Fibroblast of lung (primary cell): Measurements from ENCODE around the gene TNIP1. TPM values are rescaled to one million over a fixed set of nuclear protein-coding genes. Genes with fewer than 3 reads are reported as not detected.

Source experiments
- DNase-seq, 2 donors: peaks; one replicate each; pipeline versions ENCODE4 v3.0.0 to v3.0.0-alpha.2; 2010; ENCODE audit warnings: low read depth in 2 of 2
- H2AFZ ChIP-seq: 2 replicates; pipeline ENCODE4 v1.5.1; 2012; ENCODE audit warnings: low read length, control low read depth, inconsistent platforms
- H3K27ac ChIP-seq: 2 replicates; pipeline ENCODE4 v1.5.1; 2011; ENCODE audit warnings: low read length, control low read depth; ENCODE audit not compliant: insufficient read depth
- H3K27me3 ChIP-seq: 2 replicates; pipeline ENCODE4 v1.5.1; 2011; ENCODE audit warnings: mild to moderate bottlenecking, low read length; ENCODE audit not compliant: control insufficient read depth, insufficient read depth
- H3K36me3 ChIP-seq: 2 replicates; pipeline ENCODE4 v1.5.1; 2011; ENCODE audit warnings: low read length; ENCODE audit not compliant: control insufficient read depth, insufficient read depth
- H3K4me1 ChIP-seq: 2 replicates; pipeline ENCODE4 v1.5.1; 2011; ENCODE audit warnings: low read length; ENCODE audit not compliant: control insufficient read depth, insufficient read depth; ENCODE audit errors: extremely low read depth
- H3K4me2 ChIP-seq: 2 replicates; pipeline ENCODE4 v1.5.1; 2011; ENCODE audit warnings: low read length, control low read depth; ENCODE audit not compliant: insufficient read depth; ENCODE audit errors: extremely low read depth
- H3K4me3 ChIP-seq, 4 experiments: fragments of 200-600 bp in 1 of 4; sonication (generic) in 1 of 4; replicated peaks in 1 of 4; 2 replicates each; pipeline ENCODE4 v1.5.1; 2011 to 2016; ENCODE audit warnings: low read length in 4 of 4, low read depth in 3 of 4, mild to moderate bottlenecking in 3 of 4, control low read depth in 2 of 4, inconsistent platforms in 1 of 4, mixed read lengths in 1 of 4; ENCODE audit not compliant: insufficient read depth in 1 of 4; ENCODE audit errors: control extremely low read depth in 1 of 4
- H3K79me2 ChIP-seq: 2 replicates; pipeline ENCODE4 v1.5.1; 2012; ENCODE audit warnings: mild to moderate bottlenecking, low read length, inconsistent platforms; ENCODE audit not compliant: control insufficient read depth, insufficient read depth
- H3K9ac ChIP-seq: 2 replicates; pipeline ENCODE4 v1.5.1; 2011; ENCODE audit warnings: mild to moderate bottlenecking, low read length, control low read depth; ENCODE audit not compliant: insufficient read depth
- H3K9me3 ChIP-seq: 2 replicates; pipeline ENCODE4 v1.5.1; 2012; ENCODE audit warnings: low read depth, low read length; ENCODE audit not compliant: control insufficient read depth, insufficient read depth
- H4K20me1 ChIP-seq: 2 replicates; pipeline ENCODE4 v1.5.1; 2011; ENCODE audit warnings: low read length; ENCODE audit not compliant: control insufficient read depth, insufficient read depth; ENCODE audit errors: extremely low read depth
- CTCF ChIP-seq, 2 donors: IDR thresholded peaks in 1 of 2; conservative IDR thresholded peaks in 1 of 2; 1 replicate in 1 of 2; 2 replicates in 1 of 2; pipeline ENCODE4 v1.5.1; 2011 to 2012; ENCODE audit warnings: low read length in 2 of 2, control low read depth in 1 of 2, inconsistent platforms in 1 of 2, low read depth in 1 of 2, mild to moderate bottlenecking in 1 of 2
- EZH2 ChIP-seq: IDR thresholded peaks from 2 replicates; pipeline ENCODE4 v1.5.1; 2012; ENCODE audit warnings: low read length, control low read depth, mild to moderate bottlenecking; ENCODE audit errors: missing control alignments
- polyA plus RNA-seq, 2 donors: library from polyadenylated mRNA; depleted of rRNA in 1 of 2; stranded (reverse) in 1 of 2; unstranded in 1 of 2; fragments of >200 nt; gene quantifications; 2 replicates each; pipeline ENCODE4 v1.2.1, GENCODE V29; 2011 to 2012; ENCODE audit warnings: missing spikeins in 1 of 2
- total RNA-seq: library from RNA; depleted of rRNA; stranded (reverse); fragments of >200 nt; gene quantifications from 2 replicates; pipeline ENCODE4 v1.2.1, GENCODE V29; 2014

Gene TNIP1
- total and polyA plus RNA-seq, 2 donors (not counting 1 experiment from before 2014, with no cell fraction given), result 47.2 to 59.1 TPM

GRCh38 chr5:151034422-151035379 is 46.1 kb downstream of the TNIP1 start:
- no peak overlapping the region for H3K27ac ChIP-seq
- peaks cover 22% of the 10 kb centered on the region for H3K4me1 ChIP-seq
- H2AFZ ChIP-seq, result no peak overlapping the region
- no peak for DNase-seq
- no peak overlapping the region for H3K4me3 ChIP-seq
- peaks cover 16% of the 10 kb centered on the region for H3K36me3 ChIP-seq
- no peaks in the 10 kb centered on the region for H4K20me1 ChIP-seq
- no peaks in the 10 kb centered on the region for H3K79me2 ChIP-seq
- H3K4me2 ChIP-seq, result no peak overlapping the region
- TF ChIP-seq EZH2 (no peak), CTCF (conservative IDR thresholded peaks at IDR 0.05 in 1 of 2, IDR thresholded peaks at IDR 0.05 in 1 of 2; ENCODE audit: low read depth in 1 of 2, low read length in 2 of 2) (no peak)
- H3K27me3 ChIP-seq, result no peaks in the 10 kb centered on the region
- H3K9ac ChIP-seq, result no peak overlapping the region
- no peaks in the 10 kb centered on the region for H3K9me3 ChIP-seq

DNA sequence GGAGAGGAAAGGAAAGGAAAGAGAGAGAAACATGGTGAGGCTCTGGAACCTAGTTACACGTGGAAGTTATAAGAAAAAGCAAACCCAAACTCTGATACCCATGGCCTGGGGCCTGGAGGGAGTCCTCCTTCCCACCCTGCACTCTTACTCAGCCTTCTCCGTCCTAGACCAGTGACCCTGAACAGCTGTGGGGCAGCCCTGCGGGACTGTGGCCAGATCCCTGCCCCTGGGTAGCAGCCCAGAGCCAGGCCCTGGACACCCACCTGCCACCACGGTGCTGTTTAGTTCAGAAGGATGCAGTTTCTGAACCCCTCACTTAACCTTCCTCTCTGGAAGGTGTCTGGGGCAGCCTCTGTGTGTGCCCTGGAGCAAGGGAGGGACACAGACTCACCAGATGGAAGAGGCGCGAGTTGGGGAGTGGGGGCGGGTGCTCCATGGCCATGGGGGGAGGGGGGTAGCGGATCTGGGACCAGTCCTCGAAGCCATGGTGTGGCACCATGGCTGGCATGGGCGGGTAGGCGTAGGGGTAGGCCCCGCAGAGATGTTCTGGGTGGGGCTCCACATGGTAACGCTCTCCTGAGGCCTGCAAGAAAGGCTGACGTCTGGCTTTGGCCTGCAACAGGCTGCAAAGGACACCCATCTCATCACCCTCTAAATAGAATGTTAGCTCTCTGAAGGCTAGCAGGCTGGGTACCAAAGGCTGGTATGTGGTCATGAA is 47.5 kb downstream of the TNIP1 start:
- Histone ChIP-seq H3K27me3 (no peaks in the 10 kb centered on the region), H3K9me3 (no peaks in the 10 kb centered on the region), H3K4me2 (no peak overlapping the region), H3K4me1 (peaks cover 9% of the 10 kb centered on the region), H2AFZ (no peak overlapping the region), H3K9ac (no peak overlapping the region), H3K27ac (no peak overlapping the region), H3K79me2 (no peaks in the 10 kb centered on the region), H3K4me3 (no peak overlapping the region), H4K20me1 (no peaks in the 10 kb centered on the region), H3K36me3 (peaks cover 20% of the 10 kb centered on the region)
- TF ChIP-seq CTCF (conservative IDR thresholded peaks at IDR 0.05 in 1 of 2, IDR thresholded peaks at IDR 0.05 in 1 of 2; ENCODE audit: low read depth in 1 of 2, low read length in 2 of 2) (no peak), EZH2 (no peak)
- no peak for DNase-seq

DNA sequence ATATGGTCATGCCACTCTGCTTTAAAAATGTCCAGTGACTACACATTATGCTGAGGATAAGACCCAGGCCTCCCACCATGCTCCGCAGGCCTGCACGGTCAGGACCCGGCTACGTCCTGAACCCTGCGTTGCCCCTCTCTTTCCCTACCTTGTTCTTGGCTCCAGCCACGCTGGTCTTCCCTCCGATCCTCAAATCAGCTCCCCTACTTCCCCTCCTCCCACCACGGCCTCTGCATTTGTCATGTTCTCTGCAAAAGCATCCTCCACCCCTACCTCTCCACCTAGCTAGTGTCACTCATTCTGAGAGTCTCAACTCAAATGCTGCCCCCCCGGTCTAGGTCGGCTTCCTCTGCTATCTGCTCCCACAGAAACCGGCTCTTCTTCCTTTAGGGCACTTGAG is 49.3 kb downstream of the TNIP1 start:
- no peaks in the 10 kb centered on the region for H3K27me3 ChIP-seq
- no peak overlapping the region for H3K9ac ChIP-seq
- no peaks in the 10 kb centered on the region for H4K20me1 ChIP-seq
- no peak overlapping the region for H3K27ac ChIP-seq
- no peak overlapping the region for H3K4me2 ChIP-seq
- peaks cover 5% of the 10 kb centered on the region for H3K4me1 ChIP-seq
- no peak overlapping the region for H3K4me3 ChIP-seq
- DNase-seq, result no peak
- H3K9me3 ChIP-seq, result no peaks in the 10 kb centered on the region
- no peak overlapping the region for H2AFZ ChIP-seq
- no peaks in the 10 kb centered on the region for H3K79me2 ChIP-seq
- no peak for TF ChIP-seq EZH2
- no peak for TF ChIP-seq CTCF (conservative IDR thresholded peaks at IDR 0.05 in 1 of 2, IDR thresholded peaks at IDR 0.05 in 1 of 2; ENCODE audit: low read depth in 1 of 2, low read length in 2 of 2)
- H3K36me3 ChIP-seq, result peaks cover 26% of the 10 kb centered on the region
